GM12878 (cell line): Measurements from ENCODE around the gene EPAS1.

ENCODE experiments used
- BACH1 ChIP-seq: fragments of 450-650 bp; IDR thresholded peaks from 2 replicates; pipeline ENCODE4 v1.6.1; 2017; ENCODE audit warnings: mild to moderate bottlenecking, borderline replicate concordance
- FOS ChIP-seq: IDR thresholded peaks from 3 replicates; pipeline ENCODE4 v1.6.1; 2011; ENCODE audit warnings: borderline replicate concordance; ENCODE audit not compliant: insufficient read length; ENCODE audit errors: extremely low read depth
- FOXK2 ChIP-seq: fragments of 450-650 bp; IDR thresholded peaks from 2 replicates; pipeline ENCODE4 v1.6.1; 2017; ENCODE audit warnings: mild to moderate bottlenecking, moderate library complexity
- HDAC2 ChIP-seq: fragments of 200-600 bp; sonication (generic); IDR thresholded peaks from 2 replicates; pipeline ENCODE4 v1.6.1; 2017
- NRF1 ChIP-seq: conservative IDR thresholded peaks from 2 replicates; pipeline ENCODE4 v1.6.1; 2011; ENCODE audit warnings: mild to moderate bottlenecking, low read depth, low read length, improper control_type of control experiment
- POLR2A ChIP-seq: IDR thresholded peaks from 2 replicates; pipeline ENCODE4 v1.6.1; 2011; ENCODE audit warnings: low read depth, mild to moderate bottlenecking, low read length
- TAF1 ChIP-seq: IDR thresholded peaks from 2 replicates; pipeline ENCODE4 v1.6.1; 2011; ENCODE audit warnings: mild to moderate bottlenecking, low read depth, low read length, borderline replicate concordance
- ZZZ3 ChIP-seq: IDR thresholded peaks from 2 replicates; pipeline ENCODE4 v1.6.1; 2011; ENCODE audit warnings: low read depth; ENCODE audit not compliant: control insufficient read depth, insufficient read length
- TF ChIP-seq, protein P1 (sequence below): fragments of 450-650 bp; IDR thresholded peaks from 2 replicates; pipeline ENCODE4 v1.6.1; 2017; ENCODE audit warnings: antibody characterized with exemption, mild to moderate bottlenecking, moderate library complexity
- TF ChIP-seq, protein P2 (sequence below): IDR thresholded peaks from 2 replicates; pipeline ENCODE4 v1.6.1; 2012; ENCODE audit warnings: low read depth, low read length, improper control_type of control experiment
- TF ChIP-seq, protein P3 (sequence below): fragments of 450-650 bp; IDR thresholded peaks from 2 replicates; pipeline ENCODE4 v1.6.1; 2014; ENCODE audit warnings: mild to moderate bottlenecking
- TF ChIP-seq, protein P4 (sequence below), 3 experiments: IDR thresholded peaks in 2 of 3; conservative IDR thresholded peaks in 1 of 3; 2 replicates each; pipeline ENCODE4 v1.5.1; 2011; ENCODE audit warnings: low read depth in 3 of 3, low read length in 3 of 3, mild to moderate bottlenecking in 3 of 3, control low read depth in 2 of 3, moderate library complexity in 2 of 3, inconsistent platforms in 1 of 3, mixed read lengths in 1 of 3; ENCODE audit not compliant: control insufficient read depth in 2 of 3, insufficient read depth in 1 of 3; ENCODE audit errors: extremely low read depth in 1 of 3
- TF ChIP-seq, protein P5 (sequence below): IDR thresholded peaks from 2 replicates; pipeline ENCODE4 v1.6.1; 2012; ENCODE audit warnings: low read length, inconsistent platforms
- TF ChIP-seq, protein P6 (sequence below): IDR thresholded peaks from 2 replicates; pipeline ENCODE4 v1.6.1; 2012; ENCODE audit warnings: mild to moderate bottlenecking, low read depth, low read length

DNA sequence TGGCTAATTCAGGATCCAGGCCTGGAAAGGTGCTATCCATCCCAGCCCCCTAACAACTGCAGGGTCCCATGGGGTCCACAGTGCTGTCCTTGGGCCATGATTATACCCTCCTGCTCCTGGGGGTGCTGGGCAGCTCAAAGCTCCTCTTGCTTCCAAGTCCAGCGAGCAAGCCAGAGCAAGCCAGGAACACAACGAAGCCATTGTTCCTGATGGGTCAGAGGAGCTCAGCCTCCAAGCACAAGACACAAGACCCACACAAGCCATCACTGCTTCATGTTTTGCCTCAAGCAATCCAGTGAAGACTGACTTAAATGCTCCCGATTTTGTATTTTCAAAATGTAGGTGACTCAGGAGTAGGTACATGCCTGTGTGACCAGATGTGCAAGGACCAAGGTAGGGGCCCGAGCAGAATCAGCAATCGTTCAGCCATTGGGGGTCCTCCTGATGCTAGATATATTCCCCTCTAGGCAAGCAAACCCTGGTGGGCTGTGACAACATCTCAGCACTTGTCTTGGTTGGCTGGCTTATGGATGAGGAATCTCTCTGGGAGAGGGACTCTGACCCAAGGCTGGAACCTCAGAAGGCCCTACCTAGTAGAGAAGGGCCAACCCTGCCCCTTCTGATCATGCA is 90.8 kb downstream of the EPAS1 start:
- TF ChIP-seq, protein P1, sequence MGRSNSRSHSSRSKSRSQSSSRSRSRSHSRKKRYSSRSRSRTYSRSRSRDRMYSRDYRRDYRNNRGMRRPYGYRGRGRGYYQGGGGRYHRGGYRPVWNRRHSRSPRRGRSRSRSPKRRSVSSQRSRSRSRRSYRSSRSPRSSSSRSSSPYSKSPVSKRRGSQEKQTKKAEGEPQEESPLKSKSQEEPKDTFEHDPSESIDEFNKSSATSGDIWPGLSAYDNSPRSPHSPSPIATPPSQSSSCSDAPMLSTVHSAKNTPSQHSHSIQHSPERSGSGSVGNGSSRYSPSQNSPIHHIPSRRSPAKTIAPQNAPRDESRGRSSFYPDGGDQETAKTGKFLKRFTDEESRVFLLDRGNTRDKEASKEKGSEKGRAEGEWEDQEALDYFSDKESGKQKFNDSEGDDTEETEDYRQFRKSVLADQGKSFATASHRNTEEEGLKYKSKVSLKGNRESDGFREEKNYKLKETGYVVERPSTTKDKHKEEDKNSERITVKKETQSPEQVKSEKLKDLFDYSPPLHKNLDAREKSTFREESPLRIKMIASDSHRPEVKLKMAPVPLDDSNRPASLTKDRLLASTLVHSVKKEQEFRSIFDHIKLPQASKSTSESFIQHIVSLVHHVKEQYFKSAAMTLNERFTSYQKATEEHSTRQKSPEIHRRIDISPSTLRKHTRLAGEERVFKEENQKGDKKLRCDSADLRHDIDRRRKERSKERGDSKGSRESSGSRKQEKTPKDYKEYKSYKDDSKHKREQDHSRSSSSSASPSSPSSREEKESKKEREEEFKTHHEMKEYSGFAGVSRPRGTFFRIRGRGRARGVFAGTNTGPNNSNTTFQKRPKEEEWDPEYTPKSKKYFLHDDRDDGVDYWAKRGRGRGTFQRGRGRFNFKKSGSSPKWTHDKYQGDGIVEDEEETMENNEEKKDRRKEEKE, result no peak
- TF ChIP-seq, protein P2, sequence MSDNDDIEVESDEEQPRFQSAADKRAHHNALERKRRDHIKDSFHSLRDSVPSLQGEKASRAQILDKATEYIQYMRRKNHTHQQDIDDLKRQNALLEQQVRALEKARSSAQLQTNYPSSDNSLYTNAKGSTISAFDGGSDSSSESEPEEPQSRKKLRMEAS, result no peak
- no peak for TF ChIP-seq BACH1
- TF ChIP-seq POLR2A, result no peak
- TF ChIP-seq ZZZ3, result no peak
- TF ChIP-seq, protein P3, sequence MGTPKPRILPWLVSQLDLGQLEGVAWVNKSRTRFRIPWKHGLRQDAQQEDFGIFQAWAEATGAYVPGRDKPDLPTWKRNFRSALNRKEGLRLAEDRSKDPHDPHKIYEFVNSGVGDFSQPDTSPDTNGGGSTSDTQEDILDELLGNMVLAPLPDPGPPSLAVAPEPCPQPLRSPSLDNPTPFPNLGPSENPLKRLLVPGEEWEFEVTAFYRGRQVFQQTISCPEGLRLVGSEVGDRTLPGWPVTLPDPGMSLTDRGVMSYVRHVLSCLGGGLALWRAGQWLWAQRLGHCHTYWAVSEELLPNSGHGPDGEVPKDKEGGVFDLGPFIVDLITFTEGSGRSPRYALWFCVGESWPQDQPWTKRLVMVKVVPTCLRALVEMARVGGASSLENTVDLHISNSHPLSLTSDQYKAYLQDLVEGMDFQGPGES, result no peak
- TF ChIP-seq FOS, result no peak
- TF ChIP-seq, protein P4, sequence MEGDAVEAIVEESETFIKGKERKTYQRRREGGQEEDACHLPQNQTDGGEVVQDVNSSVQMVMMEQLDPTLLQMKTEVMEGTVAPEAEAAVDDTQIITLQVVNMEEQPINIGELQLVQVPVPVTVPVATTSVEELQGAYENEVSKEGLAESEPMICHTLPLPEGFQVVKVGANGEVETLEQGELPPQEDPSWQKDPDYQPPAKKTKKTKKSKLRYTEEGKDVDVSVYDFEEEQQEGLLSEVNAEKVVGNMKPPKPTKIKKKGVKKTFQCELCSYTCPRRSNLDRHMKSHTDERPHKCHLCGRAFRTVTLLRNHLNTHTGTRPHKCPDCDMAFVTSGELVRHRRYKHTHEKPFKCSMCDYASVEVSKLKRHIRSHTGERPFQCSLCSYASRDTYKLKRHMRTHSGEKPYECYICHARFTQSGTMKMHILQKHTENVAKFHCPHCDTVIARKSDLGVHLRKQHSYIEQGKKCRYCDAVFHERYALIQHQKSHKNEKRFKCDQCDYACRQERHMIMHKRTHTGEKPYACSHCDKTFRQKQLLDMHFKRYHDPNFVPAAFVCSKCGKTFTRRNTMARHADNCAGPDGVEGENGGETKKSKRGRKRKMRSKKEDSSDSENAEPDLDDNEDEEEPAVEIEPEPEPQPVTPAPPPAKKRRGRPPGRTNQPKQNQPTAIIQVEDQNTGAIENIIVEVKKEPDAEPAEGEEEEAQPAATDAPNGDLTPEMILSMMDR (IDR thresholded peaks at IDR 0.05 in 2 of 3, conservative IDR thresholded peaks at IDR 0.05 in 1 of 3; ENCODE audit: control insufficient read depth in 2 of 3, extremely low read depth in 1 of 3, insufficient read depth in 1 of 3, low read depth in 3 of 3, low read length in 3 of 3), result no peak
- TF ChIP-seq HDAC2, result no peak
- TF ChIP-seq, protein P5, sequence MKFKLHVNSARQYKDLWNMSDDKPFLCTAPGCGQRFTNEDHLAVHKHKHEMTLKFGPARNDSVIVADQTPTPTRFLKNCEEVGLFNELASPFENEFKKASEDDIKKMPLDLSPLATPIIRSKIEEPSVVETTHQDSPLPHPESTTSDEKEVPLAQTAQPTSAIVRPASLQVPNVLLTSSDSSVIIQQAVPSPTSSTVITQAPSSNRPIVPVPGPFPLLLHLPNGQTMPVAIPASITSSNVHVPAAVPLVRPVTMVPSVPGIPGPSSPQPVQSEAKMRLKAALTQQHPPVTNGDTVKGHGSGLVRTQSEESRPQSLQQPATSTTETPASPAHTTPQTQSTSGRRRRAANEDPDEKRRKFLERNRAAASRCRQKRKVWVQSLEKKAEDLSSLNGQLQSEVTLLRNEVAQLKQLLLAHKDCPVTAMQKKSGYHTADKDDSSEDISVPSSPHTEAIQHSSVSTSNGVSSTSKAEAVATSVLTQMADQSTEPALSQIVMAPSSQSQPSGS, result no peak
- no peak for TF ChIP-seq TAF1
- no peak for TF ChIP-seq NRF1
- TF ChIP-seq, protein P6, sequence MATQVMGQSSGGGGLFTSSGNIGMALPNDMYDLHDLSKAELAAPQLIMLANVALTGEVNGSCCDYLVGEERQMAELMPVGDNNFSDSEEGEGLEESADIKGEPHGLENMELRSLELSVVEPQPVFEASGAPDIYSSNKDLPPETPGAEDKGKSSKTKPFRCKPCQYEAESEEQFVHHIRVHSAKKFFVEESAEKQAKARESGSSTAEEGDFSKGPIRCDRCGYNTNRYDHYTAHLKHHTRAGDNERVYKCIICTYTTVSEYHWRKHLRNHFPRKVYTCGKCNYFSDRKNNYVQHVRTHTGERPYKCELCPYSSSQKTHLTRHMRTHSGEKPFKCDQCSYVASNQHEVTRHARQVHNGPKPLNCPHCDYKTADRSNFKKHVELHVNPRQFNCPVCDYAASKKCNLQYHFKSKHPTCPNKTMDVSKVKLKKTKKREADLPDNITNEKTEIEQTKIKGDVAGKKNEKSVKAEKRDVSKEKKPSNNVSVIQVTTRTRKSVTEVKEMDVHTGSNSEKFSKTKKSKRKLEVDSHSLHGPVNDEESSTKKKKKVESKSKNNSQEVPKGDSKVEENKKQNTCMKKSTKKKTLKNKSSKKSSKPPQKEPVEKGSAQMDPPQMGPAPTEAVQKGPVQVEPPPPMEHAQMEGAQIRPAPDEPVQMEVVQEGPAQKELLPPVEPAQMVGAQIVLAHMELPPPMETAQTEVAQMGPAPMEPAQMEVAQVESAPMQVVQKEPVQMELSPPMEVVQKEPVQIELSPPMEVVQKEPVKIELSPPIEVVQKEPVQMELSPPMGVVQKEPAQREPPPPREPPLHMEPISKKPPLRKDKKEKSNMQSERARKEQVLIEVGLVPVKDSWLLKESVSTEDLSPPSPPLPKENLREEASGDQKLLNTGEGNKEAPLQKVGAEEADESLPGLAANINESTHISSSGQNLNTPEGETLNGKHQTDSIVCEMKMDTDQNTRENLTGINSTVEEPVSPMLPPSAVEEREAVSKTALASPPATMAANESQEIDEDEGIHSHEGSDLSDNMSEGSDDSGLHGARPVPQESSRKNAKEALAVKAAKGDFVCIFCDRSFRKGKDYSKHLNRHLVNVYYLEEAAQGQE, result no peak
- TF ChIP-seq FOXK2, result no peak
